Stomach (tissue), 4 donors: ENCODE measurements around the gene PHF11.

Experiments
- EP300 ChIP-seq: sonication (generic); formaldehyde crosslinking; IDR thresholded peaks from one replicate; pipeline ENCODE4 v1.6.1; 2017; ENCODE audit warnings: antibody characterized with exemption
- POLR2A ChIP-seq, 4 donors: fragments of 450-650 bp; IDR thresholded peaks; one replicate each; pipeline ENCODE4 v1.6.1; 2016; ENCODE audit warnings: antibody characterized with exemption in 4 of 4, control low read depth in 2 of 4, mild to moderate bottlenecking in 1 of 4, moderate library complexity in 1 of 4
- POLR2AphosphoS5 ChIP-seq, 3 donors: sonication (generic); formaldehyde crosslinking; IDR thresholded peaks; one replicate each; pipeline ENCODE4 v1.6.1; 2016; ENCODE audit warnings: antibody characterized with exemption in 3 of 3
- TF ChIP-seq, protein P1 (sequence below), 7 experiments: fragments of 450-650 bp in 4 of 7; fragments of 200-600 bp in 3 of 7; sonication (generic) in 3 of 7; IDR thresholded peaks; one replicate each; pipeline ENCODE4 v1.5.1; 2016 to 2019; ENCODE audit warnings: antibody characterized with exemption in 7 of 7, control low read depth in 2 of 7, mild to moderate bottlenecking in 1 of 7

- TF ChIP-seq, protein P1, sequence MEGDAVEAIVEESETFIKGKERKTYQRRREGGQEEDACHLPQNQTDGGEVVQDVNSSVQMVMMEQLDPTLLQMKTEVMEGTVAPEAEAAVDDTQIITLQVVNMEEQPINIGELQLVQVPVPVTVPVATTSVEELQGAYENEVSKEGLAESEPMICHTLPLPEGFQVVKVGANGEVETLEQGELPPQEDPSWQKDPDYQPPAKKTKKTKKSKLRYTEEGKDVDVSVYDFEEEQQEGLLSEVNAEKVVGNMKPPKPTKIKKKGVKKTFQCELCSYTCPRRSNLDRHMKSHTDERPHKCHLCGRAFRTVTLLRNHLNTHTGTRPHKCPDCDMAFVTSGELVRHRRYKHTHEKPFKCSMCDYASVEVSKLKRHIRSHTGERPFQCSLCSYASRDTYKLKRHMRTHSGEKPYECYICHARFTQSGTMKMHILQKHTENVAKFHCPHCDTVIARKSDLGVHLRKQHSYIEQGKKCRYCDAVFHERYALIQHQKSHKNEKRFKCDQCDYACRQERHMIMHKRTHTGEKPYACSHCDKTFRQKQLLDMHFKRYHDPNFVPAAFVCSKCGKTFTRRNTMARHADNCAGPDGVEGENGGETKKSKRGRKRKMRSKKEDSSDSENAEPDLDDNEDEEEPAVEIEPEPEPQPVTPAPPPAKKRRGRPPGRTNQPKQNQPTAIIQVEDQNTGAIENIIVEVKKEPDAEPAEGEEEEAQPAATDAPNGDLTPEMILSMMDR (IDR thresholded peaks at IDR 0.05) = no peak
- TF ChIP-seq POLR2A (IDR thresholded peaks at IDR 0.05) = no peak
- no peak for TF ChIP-seq EP300
- TF ChIP-seq POLR2AphosphoS5 (IDR thresholded peaks at IDR 0.05) = no peak
These were observed 44.8 kb downstream of the PHF11 start for GRCh38 chr13:49540552-49540951.
